HG02623 (cell line): ENCODE data around the gene DPH6.

Experiments used
- ATAC-seq: cut with Tn5 transposase; IDR thresholded peaks from one replicate; pipeline ENCODE4 v1.9.1; 2021; ENCODE audit warnings: moderate library complexity; ENCODE audit not compliant: unreplicated experiment

DPH6 gene

GRCh38 chr15:35545316-35545823, 595 bp downstream of the DPH6 start:
- peak; percentile 8 for ATAC-seq

- ATAC-seq: no peak
These were observed 5.1 kb downstream of the DPH6 start for GRCh38 chr15:35540885-35541284.

GRCh38 chr15:35540021-35540420, 5.9 kb downstream of the DPH6 start:
- ATAC-seq: no peak

GRCh38 chr15:35535365-35535916, 10.5 kb downstream of the DPH6 start:
- no peak for ATAC-seq

- ATAC-seq: no peak
These were observed 12.5 kb downstream of the DPH6 start for GRCh38 chr15:35533130-35534110.

- no peak for ATAC-seq
These were observed 15.3 kb downstream of the DPH6 start for GRCh38 chr15:35530698-35531097.

GRCh38 chr15:35529784-35530183, 16.2 kb downstream of the DPH6 start:
- no peak for ATAC-seq

- no peak for ATAC-seq
These were observed 23.9 kb downstream of the DPH6 start for GRCh38 chr15:35522061-35522460.

- peak; percentile 73 for ATAC-seq
These were observed 26.3 kb downstream of the DPH6 start for GRCh38 chr15:35519541-35520149.

GRCh38 chr15:35519052-35519451, 26.9 kb downstream of the DPH6 start:
- ATAC-seq: no peak

- no peak for ATAC-seq
These were observed 31.2 kb downstream of the DPH6 start for GRCh38 chr15:35514759-35515158.

GRCh38 chr15:35507932-35508638, 37.9 kb downstream of the DPH6 start:
- ATAC-seq: no peak

- ATAC-seq: no peak
These were observed 39.6 kb downstream of the DPH6 start for GRCh38 chr15:35506272-35506870.

GRCh38 chr15:35505809-35506208, 40.2 kb downstream of the DPH6 start:
- no peak for ATAC-seq

- no peak for ATAC-seq
These were observed 40.8 kb downstream of the DPH6 start for GRCh38 chr15:35505141-35505540.

GRCh38 chr15:35499723-35500122, 46.2 kb downstream of the DPH6 start:
- ATAC-seq: no peak

GRCh38 chr15:35496585-35496984, 49.4 kb downstream of the DPH6 start:
- ATAC-seq: peak; percentile 99

GRCh38 chr15:35495080-35495479, 50.9 kb downstream of the DPH6 start:
- ATAC-seq: no peak

GRCh38 chr15:35491999-35492398, 54.0 kb downstream of the DPH6 start:
- no peak for ATAC-seq

- no peak for ATAC-seq
These were observed 54.8 kb downstream of the DPH6 start for GRCh38 chr15:35491173-35491572.

- no peak for ATAC-seq
These were observed 55.5 kb downstream of the DPH6 start for GRCh38 chr15:35490511-35490910.
